GM12873 (cell line): ENCODE data around the gene OSBPL10.

Experiments
- CTCF ChIP-seq: IDR thresholded peaks from 2 replicates; pipeline ENCODE4 v1.5.1; 2012; ENCODE audit warnings: low read depth, mild to moderate bottlenecking, moderate library complexity, low read length, control low read depth; ENCODE audit not compliant: insufficient read depth; ENCODE audit errors: missing control alignments

Gene OSBPL10

GRCh38 chr3:31973837-31974236, 7.2 kb downstream of the OSBPL10 start:
- TF ChIP-seq CTCF: no peak

DNA sequence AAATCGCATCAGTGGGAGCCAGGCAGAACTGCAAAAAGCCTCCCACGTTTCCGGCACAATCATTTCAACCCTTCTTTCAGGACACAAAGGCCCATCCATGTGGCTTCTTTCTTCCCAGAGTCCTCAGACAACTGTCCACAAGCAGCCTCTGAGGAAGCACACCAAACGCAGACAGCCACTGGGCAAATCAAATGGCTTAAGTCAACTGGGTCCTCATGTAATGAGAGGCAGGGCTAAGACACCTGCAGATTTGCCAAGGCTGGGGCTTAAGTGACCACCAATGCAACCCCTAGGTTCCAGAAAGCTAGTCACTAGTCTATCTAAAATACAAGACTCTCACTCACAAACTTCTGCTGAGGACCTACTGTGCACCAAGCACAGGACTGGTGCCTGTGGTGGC, 8.0 kb downstream of the OSBPL10 start:
- no peak for TF ChIP-seq CTCF

DNA sequence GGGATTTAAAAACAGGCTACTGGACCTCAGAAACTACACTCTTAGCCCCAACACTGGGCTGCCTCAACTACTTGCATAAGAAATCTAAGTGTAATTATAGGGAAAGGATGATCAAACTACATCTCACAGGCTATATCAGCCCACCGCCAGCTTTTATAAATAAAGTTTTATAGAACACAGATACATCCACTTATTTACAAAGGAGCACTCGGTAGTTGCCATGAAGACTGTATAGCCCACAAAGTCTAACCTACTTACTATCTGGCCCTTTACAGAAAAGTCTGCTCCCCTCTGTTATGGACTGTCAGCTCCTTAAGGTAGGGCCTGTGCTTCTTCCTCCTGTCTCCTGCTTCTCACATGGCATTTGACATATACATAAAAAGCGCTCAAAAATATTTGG, 9.5 kb downstream of the OSBPL10 start:
- no peak for TF ChIP-seq CTCF

DNA sequence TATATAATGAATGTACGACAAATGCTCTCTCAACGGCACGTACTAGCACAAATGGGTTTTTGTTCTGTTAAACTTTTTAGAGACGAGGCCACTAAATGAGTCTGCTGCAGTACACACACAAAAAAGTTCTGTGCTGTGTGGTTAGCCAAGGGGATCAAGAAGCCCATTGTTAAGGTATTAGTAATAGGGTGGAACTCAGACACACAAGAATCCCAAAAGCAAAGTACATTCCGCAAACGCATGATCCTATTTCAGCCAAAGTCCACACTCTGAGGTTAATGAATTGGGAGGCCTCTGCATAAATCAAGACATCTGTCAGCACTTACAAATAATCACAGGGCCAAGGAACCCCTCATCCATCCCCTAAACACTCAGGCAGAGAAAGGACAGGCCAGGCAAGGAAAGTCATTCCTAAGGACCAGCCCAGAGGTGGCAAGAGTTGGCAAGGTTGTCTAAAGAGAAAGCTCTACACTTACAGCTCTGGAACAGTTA, 12.1 kb downstream of the OSBPL10 start:
- TF ChIP-seq CTCF: no peak

- TF ChIP-seq CTCF: no peak
Observed at GRCh38 chr3:31968369-31968926, 12.6 kb downstream of the OSBPL10 start.

GRCh38 chr3:31967592-31967991, 13.5 kb downstream of the OSBPL10 start:
- no peak for TF ChIP-seq CTCF

DNA sequence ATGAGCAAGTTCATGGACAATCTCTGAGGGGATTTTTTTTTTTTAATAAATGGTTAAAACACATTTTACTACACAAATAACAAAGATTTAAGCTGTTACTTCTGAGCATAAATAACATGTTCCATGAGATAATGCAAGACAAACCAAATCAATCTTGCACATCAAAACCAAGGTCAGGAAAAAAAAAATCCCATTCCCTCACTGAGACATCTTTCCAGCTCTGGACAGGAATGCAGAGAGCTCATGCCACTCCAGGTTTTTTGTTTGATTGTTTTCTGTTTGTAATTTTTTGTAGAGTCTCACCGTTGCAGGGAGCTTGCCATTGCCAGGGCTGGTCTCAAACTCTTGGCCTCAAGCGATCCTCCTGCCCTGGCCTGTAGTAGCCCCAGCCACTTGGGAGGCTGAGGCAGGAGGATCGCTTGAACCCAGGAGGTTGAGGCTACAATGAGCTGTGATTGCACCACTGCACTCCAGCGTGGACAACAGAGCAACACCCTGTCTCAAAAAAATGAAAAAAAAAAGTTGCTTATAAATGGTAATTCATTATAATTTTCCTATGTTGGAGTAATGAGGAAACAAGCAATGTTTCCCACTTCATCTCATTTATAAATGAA, 14.0 kb downstream of the OSBPL10 start:
- TF ChIP-seq CTCF: no peak
